Liver (tissue), 9 donors: Measurements from ENCODE around the gene KCNA1. TPM values are rescaled to one million over a fixed set of nuclear protein-coding genes. Genes with fewer than 3 reads are reported as not detected.

Experiments
- DNase-seq: peaks from one replicate; pipeline ENCODE4 v3.0.0-alpha.2; 2017; ENCODE audit warnings: low spot score
- H3K27ac ChIP-seq, 2 donors: one replicate each; pipeline ENCODE4 v1.7.0; 2013; ENCODE audit warnings: inconsistent platforms in 2 of 2, low read length in 2 of 2, control low read depth in 1 of 2, low read depth in 1 of 2, mild to moderate bottlenecking in 1 of 2
- H3K27me3 ChIP-seq, 4 donors: one replicate each; pipeline versions ENCODE4 v1.6.1 to v1.7.0; 2013; ENCODE audit warnings: low read length in 3 of 4, inconsistent platforms in 1 of 4, mild to moderate bottlenecking in 1 of 4, moderate library complexity in 1 of 4; ENCODE audit not compliant: control insufficient read depth in 4 of 4, insufficient read depth in 4 of 4
- H3K36me3 ChIP-seq, 4 donors: one replicate each; pipeline versions ENCODE4 v1.6.1 to v1.7.0; 2013; ENCODE audit warnings: low read length in 3 of 4, mild to moderate bottlenecking in 3 of 4, low read depth in 1 of 4, moderate library complexity in 1 of 4; ENCODE audit not compliant: control insufficient read depth in 4 of 4, insufficient read depth in 3 of 4
- H3K4me1 ChIP-seq, 4 donors: one replicate each; pipeline versions ENCODE4 v1.6.1 to v1.7.0; 2013; ENCODE audit warnings: low read length in 3 of 4, mild to moderate bottlenecking in 3 of 4, moderate library complexity in 1 of 4; ENCODE audit not compliant: control insufficient read depth in 4 of 4, insufficient read depth in 4 of 4
- H3K4me3 ChIP-seq, 3 donors: one replicate each; pipeline versions ENCODE4 v1.6.1 to v1.7.0; 2013; ENCODE audit warnings: low read length in 3 of 3, control low read depth in 1 of 3, low read depth in 1 of 3, mild to moderate bottlenecking in 1 of 3
- H3K9ac ChIP-seq, 2 donors: one replicate each; pipeline ENCODE4 v1.7.0; 2013; ENCODE audit warnings: low read length in 2 of 2, mild to moderate bottlenecking in 2 of 2, moderate library complexity in 2 of 2, control low read depth in 1 of 2, low read depth in 1 of 2
- H3K9me3 ChIP-seq, 4 donors: one replicate each; pipeline versions ENCODE4 v1.6.1 to v1.7.0; 2013; ENCODE audit warnings: low read length in 3 of 4; ENCODE audit not compliant: control insufficient read depth in 4 of 4
- CTCF ChIP-seq: fragments of 150-350 bp; IDR thresholded peaks from 2 replicates; pipeline ENCODE4 v1.5.1; 2017; ENCODE audit warnings: improper control_type of control experiment, low read depth, low read length; ENCODE audit not compliant: missing input control
- EGR1 ChIP-seq, 2 donors: IDR thresholded peaks; 2 replicates each; pipeline ENCODE4 v1.6.1; 2016 to 2018; ENCODE audit warnings: antibody characterized with exemption in 2 of 2, low read depth in 2 of 2
- FOXA2 ChIP-seq: IDR thresholded peaks from 2 replicates; pipeline ENCODE4 v1.6.1; 2016; ENCODE audit warnings: antibody characterized with exemption
- GABPA ChIP-seq, 2 donors: IDR thresholded peaks in 1 of 2; conservative IDR thresholded peaks in 1 of 2; 2 replicates each; pipeline ENCODE4 v1.6.1; 2016; ENCODE audit warnings: antibody characterized with exemption in 2 of 2, mild to moderate bottlenecking in 1 of 2, moderate library complexity in 1 of 2
- HNF4A ChIP-seq, 2 donors: conservative IDR thresholded peaks; 2 replicates each; pipeline ENCODE4 v1.6.1; 2016; ENCODE audit warnings: antibody characterized with exemption in 2 of 2, mild to moderate bottlenecking in 2 of 2
- HNF4G ChIP-seq: IDR thresholded peaks from 2 replicates; pipeline ENCODE4 v1.6.1; 2016; ENCODE audit warnings: antibody characterized with exemption
- NR2F2 ChIP-seq: IDR thresholded peaks from 2 replicates; pipeline ENCODE4 v1.6.1; 2016; ENCODE audit warnings: antibody characterized with exemption
- RAD21 ChIP-seq, 2 donors: IDR thresholded peaks; 2 replicates each; pipeline ENCODE4 v1.6.1; 2016; ENCODE audit warnings: antibody characterized with exemption in 2 of 2, mild to moderate bottlenecking in 2 of 2
- REST ChIP-seq: IDR thresholded peaks from 2 replicates; pipeline ENCODE4 v1.6.1; 2016; ENCODE audit warnings: antibody characterized with exemption, mild to moderate bottlenecking
- RXRA ChIP-seq, 2 donors: IDR thresholded peaks; 2 replicates each; pipeline ENCODE4 v1.6.1; 2017 to 2018; ENCODE audit warnings: antibody characterized with exemption in 2 of 2, mild to moderate bottlenecking in 1 of 2
- TAF1 ChIP-seq: conservative IDR thresholded peaks from 2 replicates; pipeline ENCODE4 v1.6.1; 2016; ENCODE audit warnings: antibody characterized with exemption, mild to moderate bottlenecking
- YY1 ChIP-seq: IDR thresholded peaks from 2 replicates; pipeline ENCODE4 v1.6.1; 2016; ENCODE audit warnings: antibody characterized with exemption, mild to moderate bottlenecking
- WGBS: extraction: QIAGEN DNeasy Blood & Tissue Kit; methylation state at CpG from one replicate; pipeline ENCODE4 v1.1.7; 2013; 5-methylcytosine and 5-hydroxymethylcytosine counted together
- polyA plus RNA-seq, 2 donors: library from polyadenylated mRNA; stranded (reverse) in 1 of 2; unstranded in 1 of 2; fragments of 200-250 nt in 1 of 2; fragments of >200 nt in 1 of 2; fragmentation: Nextera tagmentation in 1 of 2; extraction: Ambion mirVana in 1 of 2; gene quantifications; one replicate each; pipeline versions ENCODE4 v1.2.1 to v1.2.3, GENCODE V29; 2013 to 2015
- total RNA-seq, 2 donors: library from RNA; depleted of rRNA; stranded (reverse); fragments of >200 nt; gene quantifications; one replicate each; pipeline ENCODE4 v1.2.3, GENCODE V29; 2014
- donor health status: healthy.
- donor health status: healthy.
- donor health status: healthy.
- donor health status: healthy.
- donor health status: healthy.

Gene KCNA1
- total and polyA plus RNA-seq, 4 donors = not detected

- TF ChIP-seq REST = no peak
- TF ChIP-seq YY1 = no peak
- TF ChIP-seq HNF4A (conservative IDR thresholded peaks at IDR 0.05) = no peak
- no peak for TF ChIP-seq HNF4G
- no peak for TF ChIP-seq RAD21 (IDR thresholded peaks at IDR 0.05)
Observed at GRCh38 chr12:4865246-4865645, 44.5 kb upstream of the KCNA1 start (continued).

GRCh38 chr12:4866299-4866698 is 43.4 kb upstream of the KCNA1 start:
- no peaks in the 10 kb centered on the region for H3K4me1 ChIP-seq
- peak; percentile 49 for TF ChIP-seq NR2F2
- TF ChIP-seq RXRA (IDR thresholded peaks at IDR 0.05) = no peak
- WGBS = 39% methylated on average over 9 of the region's 9 CpGs
- no peak for DNase-seq
- H3K9ac ChIP-seq = no peak overlapping the region
- H3K27me3 ChIP-seq = peaks cover 0 to 10% (median under 1%) of the 10 kb centered on the region in 4 donors
- H3K9me3 ChIP-seq = no peaks in the 10 kb centered on the region
- H3K36me3 ChIP-seq = no peaks in the 10 kb centered on the region
- no peak overlapping the region for H3K4me3 ChIP-seq
- H3K27ac ChIP-seq = no peak overlapping the region

- peaks cover 0 to 14% (median under 1%) of the 10 kb centered on the region in 4 donors for H3K27me3 ChIP-seq
- H3K9ac ChIP-seq = no peak overlapping the region
- H3K4me1 ChIP-seq = no peaks in the 10 kb centered on the region
- 85% methylated on average over 5 of the region's 5 CpGs for WGBS
- H3K4me3 ChIP-seq = no peak overlapping the region
- no peak overlapping the region for H3K27ac ChIP-seq
- TF ChIP-seq HNF4G = no peak
- no peak for TF ChIP-seq HNF4A (conservative IDR thresholded peaks at IDR 0.05)
- no peak for TF ChIP-seq EGR1 (IDR thresholded peaks at IDR 0.05; ENCODE audit: low read depth in 2 of 2)
- TF ChIP-seq TAF1 = no peak
- TF ChIP-seq GABPA (IDR thresholded peaks at IDR 0.05 in 1 of 2, conservative IDR thresholded peaks at IDR 0.05 in 1 of 2) = no peak
- TF ChIP-seq RAD21 (IDR thresholded peaks at IDR 0.05) = no peak
- TF ChIP-seq FOXA2 = no peak
- no peak for TF ChIP-seq CTCF
- TF ChIP-seq YY1 = no peak
- TF ChIP-seq RXRA (IDR thresholded peaks at IDR 0.05) = no peak
- no peaks in the 10 kb centered on the region for H3K36me3 ChIP-seq
- no peak for DNase-seq
- H3K9me3 ChIP-seq = no peaks in the 10 kb centered on the region
Observed at GRCh38 chr12:4867384-4867783, 42.3 kb upstream of the KCNA1 start.
